AG09309 (cell line): ENCODE results near the gene MOCS1.
A peak's percentile ranks its signal among the peaks of the same experiment; 100 is the strongest.

Experiments
- DNase-seq: peaks from one replicate; pipeline ENCODE4 v3.0.0-alpha.2; 2010; ENCODE audit warnings: low read depth
- H3K4me3 ChIP-seq: 2 replicates; pipeline ENCODE4 v1.5.1; 2011; ENCODE audit warnings: mild to moderate bottlenecking, low read depth, low read length, moderate library complexity; ENCODE audit not compliant: control insufficient read depth
- CTCF ChIP-seq: IDR thresholded peaks from 2 replicates; pipeline ENCODE4 v1.5.1; 2011; ENCODE audit warnings: mild to moderate bottlenecking, low read depth, low read length, inconsistent platforms; ENCODE audit not compliant: insufficient read depth, control insufficient read depth; ENCODE audit errors: missing control alignments

Gene MOCS1

GRCh38 chr6:39961178-39961577 is 26.9 kb upstream of the MOCS1 start:
- no peak for DNase-seq
- no peak overlapping the region for H3K4me3 ChIP-seq

GRCh38 chr6:39958947-39959346 is 24.7 kb upstream of the MOCS1 start:
- no peak for DNase-seq
- H3K4me3 ChIP-seq: no peak overlapping the region
- TF ChIP-seq CTCF: no peak

More at GRCh38 chr6:39961178-39961577, 26.9 kb upstream of the MOCS1 start:
- no peak for TF ChIP-seq CTCF

GRCh38 chr6:39956936-39957335 is 22.7 kb upstream of the MOCS1 start:
- H3K4me3 ChIP-seq: no peak overlapping the region
- no peak for DNase-seq
- TF ChIP-seq CTCF: no peak

- no peak for DNase-seq
- no peak overlapping the region for H3K4me3 ChIP-seq
- TF ChIP-seq CTCF: no peak
These were observed 18.9 kb upstream of the MOCS1 start for GRCh38 chr6:39953076-39953618.

GRCh38 chr6:39952167-39952566 is 17.9 kb upstream of the MOCS1 start:
- no peak overlapping the region for H3K4me3 ChIP-seq
- no peak for TF ChIP-seq CTCF
- peak; percentile 21 for DNase-seq

GRCh38 chr6:39951716-39952115 is 17.5 kb upstream of the MOCS1 start:
- no peak overlapping the region for H3K4me3 ChIP-seq
- no peak for TF ChIP-seq CTCF
- no peak for DNase-seq

GRCh38 chr6:39951191-39951590 is 16.9 kb upstream of the MOCS1 start:
- no peak for DNase-seq
- no peak overlapping the region for H3K4me3 ChIP-seq
- no peak for TF ChIP-seq CTCF
